ENCODE measurements around the gene RS1. TPM values are rescaled to one million over a fixed set of nuclear protein-coding genes. Genes with fewer than 3 reads are reported as not detected.

RS1 gene
- total RNA-seq, 2 donors from 2014 or later, result not detected

DNA sequence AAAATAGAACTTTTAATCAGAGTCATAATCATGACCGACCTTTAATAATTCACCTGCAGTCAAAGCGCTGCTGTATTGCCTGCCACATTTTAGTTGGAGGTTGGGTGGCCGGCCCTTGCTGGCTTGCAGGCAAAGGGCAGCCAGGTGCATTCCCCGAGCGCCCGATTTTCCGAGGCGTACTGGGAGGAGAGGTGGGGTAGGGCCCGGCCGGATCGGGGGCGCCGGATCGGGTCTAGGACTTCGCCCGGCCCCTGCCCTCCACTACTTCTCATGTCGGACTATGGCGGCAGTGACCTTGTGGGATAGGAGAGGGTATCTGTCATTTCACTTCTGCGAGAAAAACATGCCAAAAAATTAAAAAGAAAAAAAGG is 2.5 kb upstream of the RS1 start:
- TF ChIP-seq POLR2A (IDR thresholded peaks at IDR 0.05), result no peak
- TF ChIP-seq, protein P1, sequence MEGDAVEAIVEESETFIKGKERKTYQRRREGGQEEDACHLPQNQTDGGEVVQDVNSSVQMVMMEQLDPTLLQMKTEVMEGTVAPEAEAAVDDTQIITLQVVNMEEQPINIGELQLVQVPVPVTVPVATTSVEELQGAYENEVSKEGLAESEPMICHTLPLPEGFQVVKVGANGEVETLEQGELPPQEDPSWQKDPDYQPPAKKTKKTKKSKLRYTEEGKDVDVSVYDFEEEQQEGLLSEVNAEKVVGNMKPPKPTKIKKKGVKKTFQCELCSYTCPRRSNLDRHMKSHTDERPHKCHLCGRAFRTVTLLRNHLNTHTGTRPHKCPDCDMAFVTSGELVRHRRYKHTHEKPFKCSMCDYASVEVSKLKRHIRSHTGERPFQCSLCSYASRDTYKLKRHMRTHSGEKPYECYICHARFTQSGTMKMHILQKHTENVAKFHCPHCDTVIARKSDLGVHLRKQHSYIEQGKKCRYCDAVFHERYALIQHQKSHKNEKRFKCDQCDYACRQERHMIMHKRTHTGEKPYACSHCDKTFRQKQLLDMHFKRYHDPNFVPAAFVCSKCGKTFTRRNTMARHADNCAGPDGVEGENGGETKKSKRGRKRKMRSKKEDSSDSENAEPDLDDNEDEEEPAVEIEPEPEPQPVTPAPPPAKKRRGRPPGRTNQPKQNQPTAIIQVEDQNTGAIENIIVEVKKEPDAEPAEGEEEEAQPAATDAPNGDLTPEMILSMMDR (IDR thresholded peaks at IDR 0.05), result no peak
- 0 to 4% methylated on average over 11 to 14 of the region's 19 CpGs for WGBS, 2 donors
- Histone ChIP-seq H3K4me3 (peak overlapping the region in 1 of 2 donors; percentile 10), H3K27me3 (no peaks in the 10 kb centered on the region), H3K36me3 (replicated peaks in 1 of 2; ENCODE audit: insufficient read depth in 1 of 2, low read depth in 2 of 2) (no peaks in the 10 kb centered on the region), H3K27ac (peak overlapping the region in 3 of 4 donors; percentile 76 to 88 (median 82)), H3K4me1 (no peaks in the 10 kb centered on the region), H3K9me3 (no peaks in the 10 kb centered on the region)
- peak; percentile 7 to 38 (median 28) for DNase-seq
- intact Hi-C loops (cut with DNase I), result no loop called here
- ATAC-seq, result peak; percentile 45

DNA sequence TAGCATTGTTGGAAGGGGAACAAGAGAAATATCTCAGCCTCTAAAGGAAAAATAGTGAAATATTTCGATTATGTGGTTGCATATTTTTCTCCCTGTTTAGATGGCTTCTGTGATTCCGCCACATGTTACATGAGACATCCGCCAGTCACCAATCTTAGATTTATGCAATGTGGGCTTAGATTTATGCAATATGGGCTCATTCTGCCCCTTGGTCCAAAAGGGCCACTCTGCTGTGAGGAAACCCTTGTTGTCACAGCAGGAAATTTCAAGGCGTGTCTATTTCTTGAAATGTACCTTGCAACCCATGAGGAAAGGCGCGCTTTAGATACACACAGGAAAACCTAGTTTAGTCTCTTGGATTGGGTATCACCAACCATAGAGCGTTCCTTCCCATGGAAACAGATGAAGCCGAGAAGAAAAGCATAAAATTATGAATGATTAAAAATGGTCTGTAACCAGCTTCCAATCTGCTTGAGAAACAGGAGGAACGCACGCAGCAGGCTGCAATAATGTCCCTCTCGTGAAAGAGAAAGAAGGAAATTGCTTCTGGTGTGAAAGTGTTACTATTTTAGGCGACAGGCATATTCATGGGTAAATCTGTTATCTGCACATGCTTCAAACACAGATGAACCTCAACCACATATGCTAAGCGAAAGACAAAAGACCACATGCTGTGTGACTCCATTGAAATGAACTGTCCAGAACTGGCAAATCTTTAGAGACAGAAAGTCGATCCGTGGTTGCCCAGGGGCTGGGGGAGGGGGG is 3.7 kb downstream of the RS1 start:
- H3K4me3 ChIP-seq, result no peak overlapping the region
- DNase-seq (no peak), ATAC-seq (no peak)
- no peaks in the 10 kb centered on the region for H3K9me3 ChIP-seq
- no peak for TF ChIP-seq POLR2A (IDR thresholded peaks at IDR 0.05)
- TF ChIP-seq, protein P1 (IDR thresholded peaks at IDR 0.05), result no peak
- intact Hi-C loops (cut with DNase I), result no loop called here
- 67 to 84% methylated on average over 12 to 14 of the region's 15 CpGs for WGBS, 2 donors
- no peaks in the 10 kb centered on the region for H3K27me3 ChIP-seq
- no peaks in the 10 kb centered on the region for H3K36me3 ChIP-seq (replicated peaks in 1 of 2; ENCODE audit: insufficient read depth in 1 of 2, low read depth in 2 of 2)
- no peaks in the 10 kb centered on the region for H3K4me1 ChIP-seq
- no peak overlapping the region for H3K27ac ChIP-seq

DNA sequence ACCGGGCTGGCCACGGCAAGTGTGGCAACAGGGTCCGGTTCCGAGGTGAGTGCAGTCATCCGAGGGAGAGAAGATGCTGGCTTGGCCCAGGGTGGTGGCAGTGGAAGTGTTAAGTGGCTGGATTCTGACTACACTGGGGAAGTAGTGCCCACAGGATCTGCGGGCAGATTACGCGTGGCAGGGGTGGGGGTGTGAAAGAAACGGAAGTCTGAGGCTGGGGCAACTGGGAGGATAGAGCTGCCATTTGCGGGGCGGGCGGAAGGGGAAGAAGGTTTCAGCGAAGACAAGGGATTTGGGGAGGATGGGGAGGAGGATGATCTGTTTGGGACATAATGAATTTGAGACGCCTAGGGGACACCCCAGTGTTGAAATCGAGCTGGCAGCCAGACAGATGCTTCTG is 5.3 kb downstream of the RS1 start:
- H3K9me3 ChIP-seq, result no peaks in the 10 kb centered on the region
- DNase-seq (peak in 1 of 4 donors; percentile 9), ATAC-seq (no peak)
- intact Hi-C loops (cut with DNase I), result no loop called here
- H3K27me3 ChIP-seq, result no peaks in the 10 kb centered on the region
- no peak overlapping the region for H3K4me3 ChIP-seq
- no peaks in the 10 kb centered on the region for H3K36me3 ChIP-seq (replicated peaks in 1 of 2; ENCODE audit: insufficient read depth in 1 of 2, low read depth in 2 of 2)
- H3K4me1 ChIP-seq, result no peaks in the 10 kb centered on the region
- WGBS, 2 donors, result 49 to 88% methylated on average over 10 to 12 of the region's 15 CpGs
- TF ChIP-seq POLR2A (IDR thresholded peaks at IDR 0.05), result no peak
- TF ChIP-seq, protein P1 (IDR thresholded peaks at IDR 0.05), result no peak
- no peak overlapping the region for H3K27ac ChIP-seq

DNA sequence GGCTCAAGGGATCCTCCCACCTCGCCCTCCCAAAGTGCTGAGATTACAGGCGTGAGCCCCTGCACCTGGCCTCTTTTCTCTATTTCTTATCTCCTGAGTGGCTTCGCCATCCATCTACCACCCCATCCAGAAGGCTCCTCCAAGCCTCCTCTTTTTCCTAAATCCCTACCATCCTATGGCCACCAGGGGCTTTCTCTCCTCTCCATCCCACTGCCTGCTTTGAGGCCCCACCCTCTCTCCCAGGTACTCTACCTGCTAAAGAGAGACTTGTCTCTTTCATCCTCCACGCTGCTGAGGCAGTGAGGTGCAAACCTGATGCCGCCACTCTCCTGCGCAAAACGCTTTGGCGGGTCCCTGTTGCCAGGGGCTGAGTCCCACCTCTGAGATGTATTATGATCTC is 7.0 kb downstream of the RS1 start:
- H3K36me3 ChIP-seq (replicated peaks in 1 of 2; ENCODE audit: insufficient read depth in 1 of 2, low read depth in 2 of 2), result no peaks in the 10 kb centered on the region
- ATAC-seq, result no peak
- no peak overlapping the region for H3K4me3 ChIP-seq
- H3K9me3 ChIP-seq, result no peaks in the 10 kb centered on the region
- no peaks in the 10 kb centered on the region for H3K27me3 ChIP-seq
- no peak for DNase-seq
- H3K4me1 ChIP-seq, result no peaks in the 10 kb centered on the region
- WGBS, 2 donors, result 72 to 97% methylated on average over 4 to 5 of the region's 8 CpGs
- intact Hi-C loops (cut with DNase I), result no loop called here
- H3K27ac ChIP-seq, result no peak overlapping the region
- TF ChIP-seq, protein P1 (IDR thresholded peaks at IDR 0.05), result no peak
- no peak for TF ChIP-seq POLR2A (IDR thresholded peaks at IDR 0.05)

DNA sequence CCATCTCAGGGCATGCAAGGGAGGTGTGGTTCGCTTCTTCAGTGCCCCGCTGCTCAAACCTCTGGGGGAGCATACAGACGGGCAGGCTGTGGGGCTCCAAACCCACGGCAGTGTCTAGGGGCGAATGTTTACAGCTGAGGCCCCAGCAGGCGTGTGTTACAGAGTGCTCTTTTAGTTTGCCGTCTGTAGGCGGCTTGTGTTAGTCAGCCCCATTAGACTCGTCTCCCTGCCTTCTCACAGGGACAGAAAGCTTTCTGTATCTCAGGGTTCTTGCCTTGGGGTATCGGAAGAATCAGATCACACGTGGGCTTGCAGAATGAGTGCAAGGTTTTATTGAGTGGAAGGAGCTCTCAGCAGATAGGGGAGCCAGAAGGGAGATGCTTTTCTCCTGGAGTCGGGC is 10.6 kb downstream of the RS1 start:
- ATAC-seq, result no peak
- DNase-seq, result no peak
- no peaks in the 10 kb centered on the region for H3K27me3 ChIP-seq
- no peak overlapping the region for H3K27ac ChIP-seq
- intact Hi-C loops (cut with DNase I), result no loop called here
- no peaks in the 10 kb centered on the region for H3K4me1 ChIP-seq
- WGBS, 2 donors, result 92 to 100% methylated on average over 1 to 10 of the region's 12 CpGs
- H3K9me3 ChIP-seq, result no peaks in the 10 kb centered on the region
- no peak overlapping the region for H3K4me3 ChIP-seq
- no peak for TF ChIP-seq POLR2A (IDR thresholded peaks at IDR 0.05)
- TF ChIP-seq, protein P1 (IDR thresholded peaks at IDR 0.05), result no peak
- no peaks in the 10 kb centered on the region for H3K36me3 ChIP-seq (replicated peaks in 1 of 2; ENCODE audit: insufficient read depth in 1 of 2, low read depth in 2 of 2)

Data from body of pancreas (tissue), 4 donors.